Fibroblast of the aortic adventitia (primary cell): ENCODE measurements around the gene RHOJ. TPM values are rescaled to one million over a fixed set of nuclear protein-coding genes. Genes with fewer than 3 reads are reported as not detected.

Experiments
- DNase-seq: peaks from one replicate; pipeline ENCODE4 v3.0.0-alpha.2; 2010; ENCODE audit warnings: low read depth
- H3K4me3 ChIP-seq: 2 replicates; pipeline ENCODE4 v1.5.1; 2011; ENCODE audit warnings: low read depth, mild to moderate bottlenecking, control low read depth, low read length, moderate library complexity
- CTCF ChIP-seq: IDR thresholded peaks from 2 replicates; pipeline ENCODE4 v1.5.1; 2011; ENCODE audit warnings: mild to moderate bottlenecking, low read length, control low read depth, inconsistent platforms; ENCODE audit not compliant: insufficient read depth
- total RNA-seq: library from RNA; depleted of rRNA; stranded (reverse); fragments of >200 nt; gene quantifications from 2 replicates; pipeline ENCODE4 v1.2.3, GENCODE V29; 2012; ENCODE audit warnings: low replicate concordance

RHOJ gene
- total RNA-seq, 1 donor = 13.5 TPM

- no peak for TF ChIP-seq CTCF
- peak; percentile 90 for DNase-seq
- no peak overlapping the region for H3K4me3 ChIP-seq
Measured at GRCh38 chr14:63248211-63248610, 44.0 kb downstream of the RHOJ start.

- no peak overlapping the region for H3K4me3 ChIP-seq
- TF ChIP-seq CTCF = no peak
- DNase-seq = peak; percentile 88
Measured at GRCh38 chr14:63249092-63249491, 44.8 kb downstream of the RHOJ start.

GRCh38 chr14:63257299-63257698 is 53.1 kb downstream of the RHOJ start:
- H3K4me3 ChIP-seq = no peak overlapping the region
- TF ChIP-seq CTCF = no peak
- DNase-seq = no peak

GRCh38 chr14:63262446-63262845 is 58.2 kb downstream of the RHOJ start:
- no peak for TF ChIP-seq CTCF
- DNase-seq = no peak
- H3K4me3 ChIP-seq = no peak overlapping the region

- peak; percentile 24 for DNase-seq
- no peak for TF ChIP-seq CTCF
- H3K4me3 ChIP-seq = no peak overlapping the region
Measured at GRCh38 chr14:63266106-63266505, 61.9 kb downstream of the RHOJ start.

GRCh38 chr14:63267171-63267570 is 62.9 kb downstream of the RHOJ start:
- no peak for DNase-seq
- no peak for TF ChIP-seq CTCF

GRCh38 chr14:63268771-63269170 is 64.5 kb downstream of the RHOJ start:
- DNase-seq = no peak
- TF ChIP-seq CTCF = no peak
- H3K4me3 ChIP-seq = no peak overlapping the region

More at GRCh38 chr14:63267171-63267570, 62.9 kb downstream of the RHOJ start:
- H3K4me3 ChIP-seq = no peak overlapping the region
